HFF-Myc (cell line): ENCODE results near the gene BTBD1.
"Not testable (repeated sequence)": the region's sequence is repeated elsewhere in the genome, so short reads cannot be mapped to it uniquely, and the experiment has no call there.

Experiments used
- DNase-seq: peaks from one replicate; pipeline ENCODE4 v3.0.0-alpha.2; 2011; ENCODE audit warnings: low read depth; ENCODE audit errors: extremely low read depth
- H3K4me3 ChIP-seq: replicated peaks from 2 replicates; pipeline ENCODE4 v1.5.1; 2011; ENCODE audit warnings: low read depth, mild to moderate bottlenecking, control low read depth, low read length
- CTCF ChIP-seq: IDR thresholded peaks from 2 replicates; pipeline ENCODE4 v1.5.1; 2012; ENCODE audit warnings: mild to moderate bottlenecking, low read depth, low read length, control low read depth; ENCODE audit errors: missing control alignments

The BTBD1 gene

GRCh38 chr15:83057696-83058376, 9.2 kb downstream of the BTBD1 start:
- H3K4me3 ChIP-seq, result no peak overlapping the region
- DNase-seq, result no peak
- no peak for TF ChIP-seq CTCF

- no peak for DNase-seq
- TF ChIP-seq CTCF, result no peak
- H3K4me3 ChIP-seq, result no peak overlapping the region
Measured at GRCh38 chr15:83057002-83057401, 10.1 kb downstream of the BTBD1 start.

DNA sequence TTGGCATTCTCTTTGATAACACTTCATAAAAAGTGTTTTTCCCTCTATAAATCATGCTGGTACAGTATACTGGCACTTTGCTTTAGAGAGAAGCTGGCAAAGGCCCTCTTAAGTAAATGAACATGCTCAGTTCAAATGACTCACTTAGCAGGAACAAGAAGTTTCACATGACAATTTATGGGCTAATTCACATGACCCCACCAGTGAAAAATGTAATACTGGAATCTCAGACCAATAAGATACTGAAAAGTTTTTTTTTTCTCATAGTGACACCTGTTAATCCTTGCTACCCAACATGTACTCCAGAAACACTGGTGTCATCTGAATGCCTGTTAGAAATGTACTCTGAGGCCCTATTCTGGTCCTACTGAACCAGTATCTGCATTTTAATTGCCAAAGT, 13.9 kb downstream of the BTBD1 start:
- no peak overlapping the region for H3K4me3 ChIP-seq
- TF ChIP-seq CTCF, result no peak
- DNase-seq, result no peak

DNA sequence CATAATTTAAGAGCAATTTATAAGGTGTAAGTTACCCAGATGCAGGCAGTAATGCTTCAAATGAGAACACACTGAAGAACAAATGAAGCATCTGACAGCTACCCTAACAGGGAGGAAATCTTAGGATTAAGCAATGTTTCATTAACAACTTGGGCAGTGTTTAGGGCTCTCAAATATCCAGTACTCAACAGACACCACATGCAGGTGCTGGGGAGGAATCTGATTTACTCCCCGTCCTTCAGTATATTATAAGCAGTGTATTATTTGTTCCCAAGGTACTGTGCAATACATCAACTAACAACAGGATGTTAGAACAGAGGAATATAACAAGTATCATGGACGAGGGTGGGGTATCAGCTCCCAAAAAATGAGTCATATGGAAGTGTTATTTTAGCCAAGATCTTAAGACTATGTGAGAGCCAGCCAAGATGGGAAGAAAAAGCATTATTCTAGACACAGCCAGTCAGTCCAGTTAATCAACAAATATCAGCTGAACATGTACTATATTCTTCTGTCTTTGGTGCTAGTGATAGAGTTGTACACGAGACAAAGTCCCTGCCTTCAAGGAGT, 20.4 kb downstream of the BTBD1 start:
- DNase-seq, result no peak
- TF ChIP-seq CTCF, result no peak
- H3K4me3 ChIP-seq, result no peak overlapping the region

DNA sequence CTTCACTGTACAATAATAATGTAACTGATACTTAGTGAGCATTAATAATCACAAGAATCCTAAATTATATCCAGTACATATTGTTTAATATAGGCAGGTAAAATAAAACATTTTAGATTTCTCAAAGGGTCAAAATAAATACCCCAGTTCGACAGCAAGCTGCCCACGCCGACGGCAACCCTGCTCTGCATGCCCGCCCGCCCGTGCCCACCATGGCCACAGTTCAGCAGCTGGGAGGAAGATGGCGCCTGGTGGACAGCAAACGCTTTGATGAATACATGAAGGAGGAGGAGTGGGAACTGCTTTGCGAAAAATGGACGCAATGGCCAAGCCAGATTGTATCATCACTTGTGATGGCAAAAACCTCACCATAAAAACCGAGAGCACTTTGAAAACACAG, 22.9 kb downstream of the BTBD1 start:
- TF ChIP-seq CTCF, result no peak
- no peak for DNase-seq
- no peak overlapping the region for H3K4me3 ChIP-seq

- DNase-seq, result no peak
- no peak overlapping the region for H3K4me3 ChIP-seq
- no peak for TF ChIP-seq CTCF
Measured at GRCh38 chr15:83039206-83039605, 27.8 kb downstream of the BTBD1 start.

- no peak for TF ChIP-seq CTCF
- no peak overlapping the region for H3K4me3 ChIP-seq
- no peak for DNase-seq
Measured at GRCh38 chr15:83036253-83036652, 30.8 kb downstream of the BTBD1 start.

GRCh38 chr15:83031234-83031633, 35.8 kb downstream of the BTBD1 start:
- not testable (repeated sequence) for H3K4me3 ChIP-seq, DNase-seq
